Suprapubic skin (tissue), 4 donors: ENCODE data around the gene VAMP8.

ENCODE experiments used
- EP300 ChIP-seq: sonication (generic); formaldehyde crosslinking; IDR thresholded peaks from one replicate; pipeline ENCODE4 v1.6.1; 2017; ENCODE audit warnings: antibody characterized with exemption
- POLR2A ChIP-seq, 2 donors: fragments of 450-650 bp; IDR thresholded peaks; one replicate each; pipeline ENCODE4 v1.6.1; 2017; ENCODE audit warnings: antibody characterized with exemption in 2 of 2, mild to moderate bottlenecking in 2 of 2, moderate library complexity in 2 of 2
- POLR2AphosphoS5 ChIP-seq, 3 donors: sonication (generic); formaldehyde crosslinking; IDR thresholded peaks; one replicate each; pipeline ENCODE4 v1.6.1; 2017; ENCODE audit warnings: antibody characterized with exemption in 3 of 3
- TF ChIP-seq, protein P1 (sequence below), 2 donors: fragments of 200-600 bp in 1 of 2; fragments of 450-650 bp in 1 of 2; sonication (generic) in 1 of 2; IDR thresholded peaks; one replicate each; pipeline ENCODE4 v1.5.1; 2016 to 2019; ENCODE audit warnings: antibody characterized with exemption in 2 of 2, mild to moderate bottlenecking in 1 of 2, moderate library complexity in 1 of 2

GRCh38 chr2:85529809-85530208 is 47.6 kb upstream of the VAMP8 start:
- TF ChIP-seq, protein P1, sequence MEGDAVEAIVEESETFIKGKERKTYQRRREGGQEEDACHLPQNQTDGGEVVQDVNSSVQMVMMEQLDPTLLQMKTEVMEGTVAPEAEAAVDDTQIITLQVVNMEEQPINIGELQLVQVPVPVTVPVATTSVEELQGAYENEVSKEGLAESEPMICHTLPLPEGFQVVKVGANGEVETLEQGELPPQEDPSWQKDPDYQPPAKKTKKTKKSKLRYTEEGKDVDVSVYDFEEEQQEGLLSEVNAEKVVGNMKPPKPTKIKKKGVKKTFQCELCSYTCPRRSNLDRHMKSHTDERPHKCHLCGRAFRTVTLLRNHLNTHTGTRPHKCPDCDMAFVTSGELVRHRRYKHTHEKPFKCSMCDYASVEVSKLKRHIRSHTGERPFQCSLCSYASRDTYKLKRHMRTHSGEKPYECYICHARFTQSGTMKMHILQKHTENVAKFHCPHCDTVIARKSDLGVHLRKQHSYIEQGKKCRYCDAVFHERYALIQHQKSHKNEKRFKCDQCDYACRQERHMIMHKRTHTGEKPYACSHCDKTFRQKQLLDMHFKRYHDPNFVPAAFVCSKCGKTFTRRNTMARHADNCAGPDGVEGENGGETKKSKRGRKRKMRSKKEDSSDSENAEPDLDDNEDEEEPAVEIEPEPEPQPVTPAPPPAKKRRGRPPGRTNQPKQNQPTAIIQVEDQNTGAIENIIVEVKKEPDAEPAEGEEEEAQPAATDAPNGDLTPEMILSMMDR (IDR thresholded peaks at IDR 0.05): no peak
- no peak for TF ChIP-seq POLR2AphosphoS5 (IDR thresholded peaks at IDR 0.05)
- TF ChIP-seq EP300: no peak
- TF ChIP-seq POLR2A (IDR thresholded peaks at IDR 0.05): no peak
